DND-41 (cell line): ENCODE data around the gene UMPS.
A peak's percentile ranks its signal among the peaks of the same experiment; 100 is the strongest.

ENCODE experiments used
- ATAC-seq: fragments of 200-7000 bp; cut with Tn5 transposase; 3 replicates; pipeline ENCODE4 v1.9.1; 2021; ENCODE audit warnings: low read depth; ENCODE audit not compliant: insufficient read depth
- DNase-seq: peaks from one replicate; pipeline ENCODE4 v3.0.0-alpha.2; 2020
- H2AFZ ChIP-seq: 2 replicates; pipeline ENCODE4 v1.6.0; 2012; ENCODE audit warnings: low read depth, low read length
- H3K27ac ChIP-seq: 2 replicates; pipeline ENCODE4 v1.5.1; 2012; ENCODE audit warnings: low read length, inconsistent platforms
- H3K27me3 ChIP-seq: fragments of 200-600 bp; sonication (generic); 2 replicates; pipeline ENCODE4 v1.6.0; 2012; ENCODE audit warnings: low read length, mild to moderate bottlenecking, inconsistent platforms; ENCODE audit not compliant: insufficient read depth, poor library complexity
- H3K36me3 ChIP-seq: 2 replicates; pipeline ENCODE4 v1.5.1; 2012; ENCODE audit warnings: low read length, inconsistent platforms; ENCODE audit not compliant: insufficient read depth
- H3K4me1 ChIP-seq: 2 replicates; pipeline ENCODE4 v1.5.1; 2012; ENCODE audit warnings: mild to moderate bottlenecking, low read length; ENCODE audit not compliant: insufficient read depth
- H3K4me2 ChIP-seq: 2 replicates; pipeline ENCODE4 v1.6.0; 2012; ENCODE audit warnings: mild to moderate bottlenecking, moderate library complexity, low read length, inconsistent platforms; ENCODE audit not compliant: insufficient read depth
- H3K4me3 ChIP-seq, 2 experiments: fragments of 200-600 bp in 1 of 2; shearing (Covaris generic) in 1 of 2; 2 replicates each; pipeline ENCODE4 v1.5.1; 2012 to 2016; ENCODE audit warnings: inconsistent platforms in 2 of 2, low read length in 2 of 2, mild to moderate bottlenecking in 2 of 2, low read depth in 1 of 2, moderate library complexity in 1 of 2
- H3K79me2 ChIP-seq: 2 replicates; pipeline ENCODE4 v1.6.0; 2012; ENCODE audit warnings: low read length, inconsistent platforms; ENCODE audit not compliant: insufficient read depth
- H3K9ac ChIP-seq: 2 replicates; pipeline ENCODE4 v1.6.0; 2012; ENCODE audit warnings: low read depth, mild to moderate bottlenecking, inconsistent platforms, low read length, moderate library complexity
- H3K9me3 ChIP-seq: 2 replicates; pipeline ENCODE4 v1.5.1; 2012; ENCODE audit warnings: low read length, moderate library complexity, mild to moderate bottlenecking, inconsistent platforms; ENCODE audit not compliant: insufficient read depth, severe bottlenecking
- H4K20me1 ChIP-seq: 2 replicates; pipeline ENCODE4 v1.6.0; 2012; ENCODE audit warnings: low read length; ENCODE audit not compliant: insufficient read depth
- EZH2 ChIP-seq: IDR thresholded peaks from 3 replicates; pipeline ENCODE4 v1.6.1; 2012; ENCODE audit warnings: borderline replicate concordance, low read depth, mild to moderate bottlenecking, moderate library complexity, low read length, inconsistent platforms; ENCODE audit not compliant: severe bottlenecking
- TF ChIP-seq, protein P1 (sequence below): IDR thresholded peaks from 2 replicates; pipeline ENCODE4 v1.5.1; 2012; ENCODE audit warnings: borderline replicate concordance, low read length, moderate library complexity, mild to moderate bottlenecking; ENCODE audit not compliant: poor library complexity, severe bottlenecking; ENCODE audit errors: extremely low read depth

Gene UMPS

DNA sequence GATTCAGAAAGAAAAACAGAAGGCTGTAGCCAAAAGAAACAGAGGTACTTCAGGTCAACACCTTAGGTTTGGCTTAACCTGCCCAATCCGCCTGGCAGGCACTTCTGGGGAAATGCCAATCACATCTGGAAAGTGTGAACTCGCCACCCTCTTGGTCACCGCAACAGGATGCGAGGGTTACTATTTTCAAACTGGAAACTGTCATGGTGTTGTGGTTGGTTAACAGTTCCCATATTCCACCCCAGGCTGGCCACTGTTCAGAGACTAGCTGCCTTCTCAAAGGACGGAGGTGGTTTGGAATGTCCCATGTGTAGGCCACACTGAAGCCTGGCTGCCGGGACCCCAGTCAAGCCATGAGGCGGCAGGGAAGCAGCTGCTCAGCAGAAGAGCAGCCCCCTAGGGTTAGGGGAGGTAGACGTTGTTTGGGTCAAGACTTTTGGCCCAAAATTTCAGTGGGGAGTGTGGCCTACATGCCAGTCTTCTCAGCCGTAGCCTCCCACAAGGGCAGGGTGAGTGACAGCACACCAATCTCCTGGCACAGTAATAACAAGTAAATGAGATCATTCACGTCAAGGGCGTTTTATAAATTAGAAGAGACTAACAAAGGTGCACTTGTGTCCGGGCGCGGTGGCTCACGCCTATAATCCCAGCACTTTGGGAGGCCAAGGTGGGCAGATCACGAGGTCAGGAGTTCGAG is 54.6 kb downstream of the UMPS start:
- Histone ChIP-seq H2AFZ (no peak overlapping the region), H3K4me2 (no peak overlapping the region), H3K9ac (no peak overlapping the region), H3K9me3 (no peaks in the 10 kb centered on the region), H3K27ac (no peak overlapping the region), H3K4me1 (peaks cover 9% of the 10 kb centered on the region; the same call in 1 of the 2 replicates), H4K20me1 (no peaks in the 10 kb centered on the region), H3K4me3 (no peak overlapping the region), H3K27me3 (no peaks in the 10 kb centered on the region), H3K79me2 (no peaks in the 10 kb centered on the region), H3K36me3 (no peaks in the 10 kb centered on the region)
- TF ChIP-seq, protein P1, sequence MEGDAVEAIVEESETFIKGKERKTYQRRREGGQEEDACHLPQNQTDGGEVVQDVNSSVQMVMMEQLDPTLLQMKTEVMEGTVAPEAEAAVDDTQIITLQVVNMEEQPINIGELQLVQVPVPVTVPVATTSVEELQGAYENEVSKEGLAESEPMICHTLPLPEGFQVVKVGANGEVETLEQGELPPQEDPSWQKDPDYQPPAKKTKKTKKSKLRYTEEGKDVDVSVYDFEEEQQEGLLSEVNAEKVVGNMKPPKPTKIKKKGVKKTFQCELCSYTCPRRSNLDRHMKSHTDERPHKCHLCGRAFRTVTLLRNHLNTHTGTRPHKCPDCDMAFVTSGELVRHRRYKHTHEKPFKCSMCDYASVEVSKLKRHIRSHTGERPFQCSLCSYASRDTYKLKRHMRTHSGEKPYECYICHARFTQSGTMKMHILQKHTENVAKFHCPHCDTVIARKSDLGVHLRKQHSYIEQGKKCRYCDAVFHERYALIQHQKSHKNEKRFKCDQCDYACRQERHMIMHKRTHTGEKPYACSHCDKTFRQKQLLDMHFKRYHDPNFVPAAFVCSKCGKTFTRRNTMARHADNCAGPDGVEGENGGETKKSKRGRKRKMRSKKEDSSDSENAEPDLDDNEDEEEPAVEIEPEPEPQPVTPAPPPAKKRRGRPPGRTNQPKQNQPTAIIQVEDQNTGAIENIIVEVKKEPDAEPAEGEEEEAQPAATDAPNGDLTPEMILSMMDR = no peak
- no peak for TF ChIP-seq EZH2
- no peak for DNase-seq
- ATAC-seq = no peak

DNA sequence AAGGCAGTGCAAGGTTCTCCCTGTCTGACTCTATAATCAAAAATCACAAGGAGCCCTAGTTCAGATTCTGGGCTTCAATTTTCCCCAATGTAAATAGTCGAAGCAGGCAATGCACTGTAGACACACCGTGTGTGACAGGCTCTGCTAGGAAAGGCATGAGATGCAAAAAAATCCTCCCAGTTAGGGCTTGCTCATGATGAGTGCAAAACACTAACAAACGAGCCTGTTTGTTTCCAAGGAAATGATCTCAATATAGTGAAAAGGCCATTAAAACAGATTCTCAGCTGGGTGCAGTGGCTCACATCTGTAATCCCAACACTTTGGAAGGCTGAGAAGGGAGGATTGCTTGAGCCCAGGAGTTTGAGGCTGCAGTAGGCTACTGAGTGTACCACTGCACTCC is 55.7 kb downstream of the UMPS start:
- Histone ChIP-seq H3K27ac (no peak overlapping the region), H4K20me1 (no peaks in the 10 kb centered on the region), H2AFZ (no peak overlapping the region), H3K79me2 (no peaks in the 10 kb centered on the region), H3K4me2 (no peak overlapping the region), H3K27me3 (no peaks in the 10 kb centered on the region), H3K4me1 (peaks cover 3% of the 10 kb centered on the region; the same call in 1 of the 2 replicates), H3K36me3 (no peaks in the 10 kb centered on the region), H3K9me3 (no peaks in the 10 kb centered on the region), H3K4me3 (no peak overlapping the region), H3K9ac (no peak overlapping the region)
- ATAC-seq (no peak), DNase-seq (no peak)
- no peak for TF ChIP-seq EZH2
- TF ChIP-seq, protein P1 = no peak

DNA sequence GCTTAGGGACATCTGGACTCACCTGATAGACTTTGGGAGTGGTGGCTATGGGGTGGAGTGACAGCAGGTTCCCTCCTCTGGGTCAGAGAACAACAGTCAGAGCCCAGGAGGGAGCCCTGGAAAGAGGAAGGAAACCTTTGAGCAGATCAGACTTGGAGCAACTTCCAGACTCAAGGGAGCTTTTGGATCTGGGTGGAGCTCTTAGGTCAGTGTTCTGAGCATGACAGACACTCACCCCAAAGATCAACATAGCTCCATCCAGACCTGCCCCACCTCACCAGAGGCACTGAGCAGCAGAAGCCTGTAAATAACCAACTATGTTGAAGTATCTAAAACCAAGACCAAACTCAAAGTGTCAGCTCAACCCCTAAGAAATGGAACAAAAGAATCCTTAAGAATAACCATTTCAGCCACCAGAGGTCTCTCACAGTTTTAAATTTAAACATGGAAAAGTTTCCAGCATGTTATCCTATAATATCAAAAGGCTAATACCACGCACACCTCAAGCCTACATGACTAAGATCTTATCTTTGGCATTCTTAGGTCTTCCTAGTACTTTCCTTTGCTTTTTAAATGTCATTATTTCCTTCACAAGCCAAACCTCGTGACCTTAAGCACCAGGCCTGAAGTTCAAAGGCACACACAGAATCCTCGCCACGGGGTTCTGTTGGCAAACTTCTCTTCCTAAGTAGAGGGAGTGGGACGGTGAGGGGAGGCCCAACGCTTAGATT is 56.4 kb downstream of the UMPS start:
- DNase-seq = no peak
- H3K36me3 ChIP-seq = no peaks in the 10 kb centered on the region
- no peaks in the 10 kb centered on the region for H3K4me1 ChIP-seq
- TF ChIP-seq, protein P1 = peak; percentile 47
- no peak for TF ChIP-seq EZH2
- no peaks in the 10 kb centered on the region for H3K79me2 ChIP-seq
- H3K9ac ChIP-seq = no peak overlapping the region
- H3K4me3 ChIP-seq = no peak overlapping the region
- H3K4me2 ChIP-seq = no peak overlapping the region
- peaks cover under 1% of the 10 kb centered on the region for H3K27me3 ChIP-seq
- 0 out of 3 replicates have a peak, but pooled peaks have one; percentile 35 for ATAC-seq
- no peak overlapping the region for H3K27ac ChIP-seq
- H4K20me1 ChIP-seq = no peaks in the 10 kb centered on the region
- no peaks in the 10 kb centered on the region for H3K9me3 ChIP-seq
- H2AFZ ChIP-seq = no peak overlapping the region
